Measurements from ENCODE around the gene PTK6.
A peak's percentile ranks its signal among the peaks of the same experiment; 100 is the strongest.

Gene PTK6

GRCh38 chr20:63543733-63544132 is 6.6 kb upstream of the PTK6 start:
- ChIA-PET CTCF (interaction anchor here (1.0 to 1.9 kb wide), 4 partner anchors 8 to 430 kb away, joined by 3 to 5 read pairs (median 4); no protein-coding TSS in a partner anchor), POLR2A (no interaction called here)
- no peak for DNase-seq (ENCODE audit: extremely low spot score)
- no peak for TF ChIP-seq CTCF (IDR thresholded peaks at IDR 0.05; ENCODE audit: control extremely low read depth, extremely low read depth, low read depth, missing control alignments)

- no peak for DNase-seq (ENCODE audit: extremely low spot score)
- ChIA-PET POLR2A (no interaction called here), CTCF (interaction anchor here (1.0 to 1.9 kb wide), 4 partner anchors 25 to 431 kb away, joined by 3 to 5 read pairs (median 5); no protein-coding TSS in a partner anchor)
- no peak for TF ChIP-seq CTCF (IDR thresholded peaks at IDR 0.05; ENCODE audit: control extremely low read depth, extremely low read depth, low read depth, missing control alignments)
These were observed 6.0 kb upstream of the PTK6 start for GRCh38 chr20:63543131-63543530.

GRCh38 chr20:63542696-63543095 is 5.5 kb upstream of the PTK6 start:
- POLR2A ChIA-PET: interaction anchor here (0.5 to 0.7 kb wide), 2 partner anchors 34 to 537 kb away, joined by 3 to 5 read pairs; partner anchors contain the start of gene OPRL1
- CTCF ChIA-PET: interaction anchor here (0.7 to 1.9 kb wide), 4 partner anchors 25 to 431 kb away, joined by 3 to 5 read pairs (median 4); no protein-coding TSS in a partner anchor
- TF ChIP-seq CTCF (IDR thresholded peaks at IDR 0.05; ENCODE audit: control extremely low read depth, extremely low read depth, low read depth, missing control alignments): no peak
- DNase-seq (ENCODE audit: extremely low spot score): peak; percentile 87

GRCh38 chr20:63542031-63542559 is 4.9 kb upstream of the PTK6 start:
- ChIA-PET CTCF (interaction anchor here (0.7 to 1.9 kb wide), 5 partner anchors 25 to 579 kb away, joined by 3 to 5 read pairs (median 3); no protein-coding TSS in a partner anchor), POLR2A (interaction anchor here (0.5 to 0.7 kb wide), 3 partner anchors 14 to 538 kb away, joined by 3 to 5 read pairs (median 5); partner anchors contain the start of gene OPRL1)
- DNase-seq (ENCODE audit: extremely low spot score): no peak
- TF ChIP-seq CTCF (IDR thresholded peaks at IDR 0.05; ENCODE audit: control extremely low read depth, extremely low read depth, low read depth, missing control alignments): no peak

- POLR2A ChIA-PET: no interaction called here
- TF ChIP-seq CTCF (IDR thresholded peaks at IDR 0.05; ENCODE audit: control extremely low read depth, extremely low read depth, low read depth, missing control alignments): no peak
- CTCF ChIA-PET: interaction anchor here (1.1 kb wide), 1 partner anchor 580 kb away, joined by 3 read pairs; no protein-coding TSS in a partner anchor
- DNase-seq (ENCODE audit: extremely low spot score): no peak
These were observed 4.2 kb upstream of the PTK6 start for GRCh38 chr20:63541371-63541770.

GRCh38 chr20:63540417-63541186 is 3.4 kb upstream of the PTK6 start:
- CTCF ChIA-PET: interaction anchor here (1.0 to 3.6 kb wide), 4 partner anchors 12 to 434 kb away, joined by 3 to 17 read pairs (median 4); no protein-coding TSS in a partner anchor

More at GRCh38 chr20:63540417-63541186, 3.4 kb upstream of the PTK6 start:
- TF ChIP-seq CTCF (IDR thresholded peaks at IDR 0.05; ENCODE audit: control extremely low read depth, extremely low read depth, low read depth, missing control alignments): no peak
- POLR2A ChIA-PET: no interaction called here
- no peak for DNase-seq (ENCODE audit: extremely low spot score)

Data from GM10248 (cell line).